NCI-H146 treated with DMSO at 0.1 percent for 48 hours (cell line): Measurements from ENCODE around the gene PDGFD.

Experiments
- DNase-seq: peaks from one replicate; lab custom pipeline; 2025; ENCODE audit not compliant: unreplicated experiment; lab: John Stamatoyannopoulos, UW

PDGFD gene

GRCh38 chr11:104095791-104096190 lies 68.2 kb downstream of the PDGFD start:
- no peak for DNase-seq

GRCh38 chr11:104094576-104094975 lies 69.4 kb downstream of the PDGFD start:
- no peak for DNase-seq

- DNase-seq: no peak
Measured at GRCh38 chr11:104093426-104094280, 70.3 kb downstream of the PDGFD start.

GRCh38 chr11:104092744-104093143 lies 71.2 kb downstream of the PDGFD start:
- DNase-seq: no peak

- DNase-seq: no peak
Measured at GRCh38 chr11:104091281-104092096, 72.5 kb downstream of the PDGFD start.

- no peak for DNase-seq
Measured at GRCh38 chr11:104090767-104091166, 73.2 kb downstream of the PDGFD start.

GRCh38 chr11:104089481-104089880 lies 74.5 kb downstream of the PDGFD start:
- DNase-seq: no peak

GRCh38 chr11:104086621-104087020 lies 77.3 kb downstream of the PDGFD start:
- DNase-seq: no peak

GRCh38 chr11:104078995-104079394 lies 85.0 kb downstream of the PDGFD start:
- DNase-seq: no peak

GRCh38 chr11:104078245-104078644 lies 85.7 kb downstream of the PDGFD start:
- no peak for DNase-seq

GRCh38 chr11:104076455-104076854 lies 87.5 kb downstream of the PDGFD start:
- no peak for DNase-seq

GRCh38 chr11:104075706-104076105 lies 88.2 kb downstream of the PDGFD start:
- DNase-seq: no peak

GRCh38 chr11:104075091-104075490 lies 88.9 kb downstream of the PDGFD start:
- DNase-seq: no peak

GRCh38 chr11:104073950-104074705 lies 89.8 kb downstream of the PDGFD start:
- no peak for DNase-seq

GRCh38 chr11:104067534-104067933 lies 96.4 kb downstream of the PDGFD start:
- DNase-seq: no peak

GRCh38 chr11:104064034-104064630 lies 99.8 kb downstream of the PDGFD start:
- DNase-seq: no peak

- DNase-seq: no peak
Measured at GRCh38 chr11:104061853-104062521, 102.0 kb downstream of the PDGFD start.

- DNase-seq: no peak
Measured at GRCh38 chr11:104060820-104061219, 103.1 kb downstream of the PDGFD start.

- no peak for DNase-seq
Measured at GRCh38 chr11:104060004-104060794, 103.7 kb downstream of the PDGFD start.

- no peak for DNase-seq
Measured at GRCh38 chr11:104058680-104059079, 105.3 kb downstream of the PDGFD start.
